SK-N-SH (cell line): ENCODE results near the gene GAB4. TPM values are rescaled to one million over a fixed set of nuclear protein-coding genes. Genes with fewer than 3 reads are reported as not detected.

ENCODE experiments used
- CTCF ChIA-PET: fragments of 300-600, 350-600 bp; formaldehyde crosslinking; extraction: SDS; loops from one replicate; lab custom pipeline; 2021; lab: Yijun Ruan, JAX
- POLR2A ChIA-PET: fragments of 350-600 bp; sonication (Branson Sonifier 250); formaldehyde crosslinking; extraction: SDS; loops from one replicate; lab custom pipeline; 2020; ENCODE audit warnings: antibody characterized with exemption, inconsistent platforms; lab: Yijun Ruan, JAX
- DNase-seq: peaks from one replicate; pipeline ENCODE4 v3.0.0; 2012
- H2AFZ ChIP-seq: fragments of 200-600 bp; sonication (generic); 2 replicates; pipeline ENCODE4 v1.8.1; 2016; ENCODE audit warnings: antibody characterized with exemption, mild to moderate bottlenecking, low read depth
- H3F3A ChIP-seq: fragments of 200-600 bp; sonication (generic); replicated peaks from 2 replicates; pipeline ENCODE3; 2016; ENCODE audit warnings: antibody characterized with exemption, mild to moderate bottlenecking; ENCODE audit not compliant: insufficient read depth
- H3K27ac ChIP-seq, 2 experiments: fragments of 200-500 bp in 1 of 2; fragments of 200-600 bp in 1 of 2; sonication (Bioruptor generic) in 1 of 2; sonication (generic), shearing (Covaris generic) in 1 of 2; 2 replicates each; pipeline versions ENCODE4 v1.5.1 to v1.6.1; 2014 to 2016; ENCODE audit warnings: low read depth in 2 of 2, inconsistent platforms in 1 of 2, low read length in 1 of 2, mild to moderate bottlenecking in 1 of 2, mixed read lengths in 1 of 2
- H3K27me3 ChIP-seq: fragments of 200-600 bp; sonication (generic), shearing (Covaris generic); 2 replicates; pipeline ENCODE4 v1.6.1; 2016; ENCODE audit warnings: mixed run types; ENCODE audit not compliant: insufficient read depth
- H3K36me3 ChIP-seq, 2 experiments: fragments of 200-500 bp in 1 of 2; fragments of 200-600 bp in 1 of 2; sonication (Bioruptor generic) in 1 of 2; sonication (generic) in 1 of 2; replicated peaks in 1 of 2; 2 replicates each; pipeline versions ENCODE3 to v1.5.1; 2014 to 2016; ENCODE audit warnings: low read length in 1 of 2, mild to moderate bottlenecking in 1 of 2; ENCODE audit not compliant: insufficient read depth in 2 of 2, control insufficient read depth in 1 of 2
- H3K4me1 ChIP-seq, 2 experiments: fragments of 200-500 bp in 1 of 2; fragments of 200-600 bp in 1 of 2; sonication (Bioruptor generic) in 1 of 2; sonication (generic), shearing (Covaris generic) in 1 of 2; 2 replicates each; pipeline versions ENCODE4 v1.5.1 to v1.6.1; 2014 to 2016; ENCODE audit warnings: low read depth in 1 of 2, low read length in 1 of 2, mixed run types in 1 of 2; ENCODE audit not compliant: insufficient read depth in 2 of 2, control insufficient read depth in 1 of 2
- H3K4me2 ChIP-seq: fragments of 200-600 bp; sonication (generic), shearing (Covaris generic); 2 replicates; pipeline ENCODE4 v1.6.1; 2017; ENCODE audit warnings: mixed run types
- H3K4me3 ChIP-seq, 2 experiments: fragments of 200-500 bp in 1 of 2; fragments of 200-600 bp in 1 of 2; sonication (Bioruptor generic) in 1 of 2; sonication (generic), shearing (Covaris generic) in 1 of 2; 2 replicates each; pipeline versions ENCODE4 v1.5.1 to v1.8.1; 2014 to 2016; ENCODE audit warnings: low read depth in 2 of 2, inconsistent platforms in 1 of 2, low read length in 1 of 2, mild to moderate bottlenecking in 1 of 2, mixed read lengths in 1 of 2, moderate library complexity in 1 of 2
- H3K79me2 ChIP-seq: fragments of 200-600 bp; sonication (generic); 2 replicates; pipeline ENCODE4 v1.8.1; 2017; ENCODE audit warnings: mild to moderate bottlenecking; ENCODE audit not compliant: insufficient read depth
- H3K9ac ChIP-seq: fragments of 200-600 bp; sonication (generic); 2 replicates; pipeline ENCODE4 v1.6.1; 2017; ENCODE audit warnings: mixed run types
- H3K9me2 ChIP-seq: fragments of 200-600 bp; sonication (generic); 2 replicates; pipeline ENCODE4 v1.6.1; 2017; ENCODE audit warnings: mixed run types
- H3K9me3 ChIP-seq: fragments of 200-600 bp; sonication (generic); 2 replicates; pipeline ENCODE4 v1.6.1; 2017; ENCODE audit warnings: mixed run types, mild to moderate bottlenecking, moderate library complexity
- H4K20me1 ChIP-seq: fragments of 200-600 bp; sonication (generic); 2 replicates; pipeline ENCODE4 v1.6.1; 2017; ENCODE audit warnings: mild to moderate bottlenecking, mixed run types; ENCODE audit not compliant: insufficient read depth
- EZH2phosphoT487 ChIP-seq: fragments of 200-600 bp; sonication (generic); IDR thresholded peaks from 2 replicates; pipeline ENCODE4 v1.6.1; 2017; ENCODE audit warnings: low read depth, mixed run types, mild to moderate bottlenecking, antibody characterized with exemption, moderate library complexity, borderline replicate concordance
- NFIC ChIP-seq: IDR thresholded peaks from 2 replicates; pipeline ENCODE4 v1.4.0; 2012; ENCODE audit warnings: borderline replicate concordance
- NRF1 ChIP-seq: IDR thresholded peaks from 2 replicates; pipeline ENCODE4 v1.6.1; 2012; ENCODE audit warnings: low read depth, mild to moderate bottlenecking, low read length
- RAD21 ChIP-seq: IDR thresholded peaks from 2 replicates; pipeline ENCODE4 v1.6.1; 2012; ENCODE audit warnings: mild to moderate bottlenecking, low read length
- RXRA ChIP-seq: IDR thresholded peaks from 2 replicates; pipeline ENCODE4 v1.4.0; 2012; ENCODE audit warnings: low read depth, mild to moderate bottlenecking, borderline replicate concordance
- TCF12 ChIP-seq: IDR thresholded peaks from 2 replicates; pipeline ENCODE4 v1.4.0; 2012
- TEAD4 ChIP-seq: IDR thresholded peaks from 2 replicates; pipeline ENCODE4 v1.4.0; 2012; ENCODE audit warnings: mild to moderate bottlenecking, borderline replicate concordance; ENCODE audit not compliant: insufficient read depth
- YY1 ChIP-seq: IDR thresholded peaks from 2 replicates; pipeline ENCODE4 v1.4.0; 2012; ENCODE audit warnings: low read depth, mild to moderate bottlenecking
- WGBS: methylation state at CpG from one replicate; pipeline ENCODE4 v1.1.6; 2017; ENCODE audit warnings: low lambda C conversion rate; 5-methylcytosine and 5-hydroxymethylcytosine counted together
- polyA plus RNA-seq, 3 experiments: library from polyadenylated mRNA; depleted of rRNA; stranded (reverse); fragments of >200 nt; gene quantifications; 2 replicates each; pipeline ENCODE4 v1.2.3, GENCODE V29; 2012
- TF ChIP-seq, protein P1 (sequence below): fragments of 200-600 bp; sonication (generic); IDR thresholded peaks from 2 replicates; pipeline ENCODE4 v1.6.1; 2017; ENCODE audit warnings: antibody characterized with exemption, mild to moderate bottlenecking, moderate library complexity
- TF ChIP-seq, protein P2 (sequence below): IDR thresholded peaks from 2 replicates; pipeline ENCODE4; 2012
- TF ChIP-seq, protein P3 (sequence below): IDR thresholded peaks from 2 replicates; pipeline ENCODE4 v1.4.0; 2012; ENCODE audit warnings: low read depth

Gene GAB4
- polyA plus RNA-seq, 1 of the 3 experiments (the other 2 are of a cell fraction): not detected

DNA sequence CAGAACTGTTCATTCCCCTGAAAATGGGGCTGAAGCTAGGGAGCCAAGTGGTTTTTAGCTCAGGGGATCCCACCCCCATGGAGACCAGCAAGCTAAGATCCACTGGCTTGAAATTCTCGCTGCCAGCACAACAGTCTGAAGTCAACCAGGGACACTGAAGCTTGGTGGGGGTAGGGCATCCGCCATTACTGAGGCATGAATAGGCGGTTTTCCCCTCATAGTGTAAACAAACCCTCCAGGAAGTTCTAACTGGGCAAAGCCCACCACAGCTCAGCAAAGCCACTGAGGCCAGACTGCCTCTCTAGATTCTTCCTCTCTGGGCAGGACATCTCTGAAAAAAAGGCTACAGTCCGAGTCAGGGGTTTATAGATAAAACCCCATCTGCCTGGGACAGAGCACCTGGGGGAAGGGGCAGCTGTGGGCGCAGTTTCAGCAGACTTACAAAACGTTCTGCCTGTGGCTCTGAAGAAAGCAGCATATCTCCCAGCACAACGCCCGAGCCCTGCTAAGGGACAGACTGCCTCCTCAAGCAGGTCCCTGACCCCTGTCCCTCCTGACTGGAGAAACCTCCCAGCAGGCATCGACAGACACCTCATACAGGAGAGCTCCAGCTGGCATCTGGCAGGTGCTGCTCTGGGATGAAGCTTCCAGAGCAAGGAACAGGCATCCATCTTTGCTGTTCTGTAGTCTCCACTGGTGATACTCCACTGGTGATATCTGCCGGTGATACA is 32.7 kb downstream of the GAB4 start:
- no peak overlapping the region for H2AFZ ChIP-seq
- no peak overlapping the region for H3K9ac ChIP-seq
- no peaks in the 10 kb centered on the region for H3K9me3 ChIP-seq
- no peak for TF ChIP-seq TCF12
- TF ChIP-seq YY1: no peak
- no peak for TF ChIP-seq RXRA
- TF ChIP-seq, protein P1, sequence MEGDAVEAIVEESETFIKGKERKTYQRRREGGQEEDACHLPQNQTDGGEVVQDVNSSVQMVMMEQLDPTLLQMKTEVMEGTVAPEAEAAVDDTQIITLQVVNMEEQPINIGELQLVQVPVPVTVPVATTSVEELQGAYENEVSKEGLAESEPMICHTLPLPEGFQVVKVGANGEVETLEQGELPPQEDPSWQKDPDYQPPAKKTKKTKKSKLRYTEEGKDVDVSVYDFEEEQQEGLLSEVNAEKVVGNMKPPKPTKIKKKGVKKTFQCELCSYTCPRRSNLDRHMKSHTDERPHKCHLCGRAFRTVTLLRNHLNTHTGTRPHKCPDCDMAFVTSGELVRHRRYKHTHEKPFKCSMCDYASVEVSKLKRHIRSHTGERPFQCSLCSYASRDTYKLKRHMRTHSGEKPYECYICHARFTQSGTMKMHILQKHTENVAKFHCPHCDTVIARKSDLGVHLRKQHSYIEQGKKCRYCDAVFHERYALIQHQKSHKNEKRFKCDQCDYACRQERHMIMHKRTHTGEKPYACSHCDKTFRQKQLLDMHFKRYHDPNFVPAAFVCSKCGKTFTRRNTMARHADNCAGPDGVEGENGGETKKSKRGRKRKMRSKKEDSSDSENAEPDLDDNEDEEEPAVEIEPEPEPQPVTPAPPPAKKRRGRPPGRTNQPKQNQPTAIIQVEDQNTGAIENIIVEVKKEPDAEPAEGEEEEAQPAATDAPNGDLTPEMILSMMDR: no peak
- TF ChIP-seq, protein P2, sequence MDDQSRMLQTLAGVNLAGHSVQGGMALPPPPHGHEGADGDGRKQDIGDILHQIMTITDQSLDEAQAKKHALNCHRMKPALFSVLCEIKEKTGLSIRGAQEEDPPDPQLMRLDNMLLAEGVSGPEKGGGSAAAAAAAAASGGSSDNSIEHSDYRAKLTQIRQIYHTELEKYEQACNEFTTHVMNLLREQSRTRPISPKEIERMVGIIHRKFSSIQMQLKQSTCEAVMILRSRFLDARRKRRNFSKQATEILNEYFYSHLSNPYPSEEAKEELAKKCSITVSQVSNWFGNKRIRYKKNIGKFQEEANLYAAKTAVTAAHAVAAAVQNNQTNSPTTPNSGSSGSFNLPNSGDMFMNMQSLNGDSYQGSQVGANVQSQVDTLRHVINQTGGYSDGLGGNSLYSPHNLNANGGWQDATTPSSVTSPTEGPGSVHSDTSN: no peak
- TF ChIP-seq, protein P3, sequence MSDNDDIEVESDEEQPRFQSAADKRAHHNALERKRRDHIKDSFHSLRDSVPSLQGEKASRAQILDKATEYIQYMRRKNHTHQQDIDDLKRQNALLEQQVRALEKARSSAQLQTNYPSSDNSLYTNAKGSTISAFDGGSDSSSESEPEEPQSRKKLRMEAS: no peak
- no peak for TF ChIP-seq EZH2phosphoT487
- TF ChIP-seq NFIC: no peak
- no peak for TF ChIP-seq TEAD4
- H3K27ac ChIP-seq: no peak overlapping the region
- WGBS: under 1% methylated on average over 9 of the region's 10 CpGs
- H3K4me2 ChIP-seq: no peak overlapping the region
- no peaks in the 10 kb centered on the region for H3K79me2 ChIP-seq
- no peaks in the 10 kb centered on the region for H4K20me1 ChIP-seq
- no peaks in the 10 kb centered on the region for H3F3A ChIP-seq
- no peaks in the 10 kb centered on the region for H3K9me2 ChIP-seq
- no peak for DNase-seq
- H3K4me3 ChIP-seq: no peak overlapping the region
- CTCF ChIA-PET: no interaction called here
- H3K27me3 ChIP-seq: no peaks in the 10 kb centered on the region
- H3K4me1 ChIP-seq: no peaks in the 10 kb centered on the region
- POLR2A ChIA-PET: no interaction called here
- no peaks in the 10 kb centered on the region for H3K36me3 ChIP-seq

DNA sequence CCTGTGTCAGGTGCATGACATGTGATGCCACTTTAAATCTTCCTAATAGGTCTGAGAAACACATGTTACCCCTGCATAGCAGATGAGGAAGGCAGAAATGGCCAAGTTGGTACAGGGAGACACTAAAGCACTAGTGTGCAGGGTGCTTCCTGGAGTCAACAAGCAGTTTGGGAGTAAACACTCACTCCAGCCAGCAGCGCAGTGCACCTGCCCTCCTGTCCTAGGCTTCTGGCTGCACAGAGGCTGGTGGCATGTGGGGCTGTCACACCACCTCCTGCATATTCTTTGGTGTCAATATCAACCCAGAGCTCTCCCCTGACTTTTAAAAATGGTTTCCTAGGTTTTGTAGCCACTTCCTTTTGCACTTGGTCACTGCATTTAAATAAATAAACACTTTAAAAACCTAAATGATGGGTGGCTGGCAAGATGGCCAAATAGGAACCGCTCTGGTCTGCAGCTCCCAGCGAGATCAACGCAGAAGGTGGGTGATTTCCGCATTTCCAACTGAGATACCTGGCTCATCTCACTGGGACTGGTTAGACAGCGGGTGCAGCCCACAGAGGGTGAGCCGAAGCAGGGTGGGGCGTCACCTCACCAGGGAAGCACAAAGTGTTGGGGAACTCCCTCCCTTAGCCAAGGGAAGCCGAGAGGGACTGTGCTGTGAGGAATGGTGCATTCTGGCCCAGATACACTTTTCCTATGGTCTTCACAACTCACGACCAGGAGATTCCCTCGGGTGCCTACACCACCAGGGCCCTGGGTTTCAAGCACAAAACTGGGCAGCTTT is 33.5 kb downstream of the GAB4 start:
- no peaks in the 10 kb centered on the region for H3K9me3 ChIP-seq
- no peak overlapping the region for H3K4me2 ChIP-seq
- H3K36me3 ChIP-seq: no peaks in the 10 kb centered on the region
- under 1% methylated on average over 10 of the region's 11 CpGs for WGBS
- no peaks in the 10 kb centered on the region for H4K20me1 ChIP-seq
- H3K27ac ChIP-seq: no peak overlapping the region
- POLR2A ChIA-PET: no interaction called here
- H3K27me3 ChIP-seq: 0 out of 2 replicates have a peak, but pooled peaks cover 4% of the 10 kb centered on the region
- DNase-seq: no peak
- CTCF ChIA-PET: no interaction called here
- H3F3A ChIP-seq: no peaks in the 10 kb centered on the region
- H3K4me1 ChIP-seq: no peaks in the 10 kb centered on the region
- no peaks in the 10 kb centered on the region for H3K79me2 ChIP-seq
- TF ChIP-seq NRF1 (no peak), RAD21 (no peak), RXRA (no peak)
- H3K4me3 ChIP-seq: no peak overlapping the region
- H3K9me2 ChIP-seq: no peaks in the 10 kb centered on the region
- H2AFZ ChIP-seq: no peak overlapping the region
- no peak overlapping the region for H3K9ac ChIP-seq
